K562 (cell line): ENCODE results near the gene VPS45.

Source experiments
- KDM1A ChIP-seq, 2 experiments: fragments of 450-650 bp; IDR thresholded peaks; 2 replicates each; pipeline ENCODE4 v1.6.1; 2016; ENCODE audit warnings: mild to moderate bottlenecking in 2 of 2
- XRCC4 ChIP-seq: IDR thresholded peaks from one replicate; pipeline ENCODE4 v1.6.1; 2011; ENCODE audit not compliant: insufficient read depth, insufficient read length; ENCODE audit errors: extremely low read depth
- TF ChIP-seq, protein P1 (sequence below): sonication (generic); formaldehyde crosslinking; IDR thresholded peaks from 2 replicates; pipeline ENCODE4 v1.9.0; 2022; ENCODE audit warnings: mild to moderate bottlenecking, missing genetic modification reagents
- TF ChIP-seq, protein P2 (sequence below), 3 experiments: IDR thresholded peaks in 2 of 3; conservative IDR thresholded peaks in 1 of 3; 2 replicates each; pipeline ENCODE4 v1.5.1; 2011 to 2012; ENCODE audit warnings: low read length in 3 of 3, mild to moderate bottlenecking in 3 of 3, control low read depth in 2 of 3, improper control_type of control experiment in 1 of 3, inconsistent platforms in 1 of 3, low read depth in 1 of 3, mixed read lengths in 1 of 3, moderate library complexity in 1 of 3; ENCODE audit not compliant: insufficient read depth in 2 of 3
- TF ChIP-seq, protein P3 (sequence below): sonication (generic); formaldehyde crosslinking; IDR thresholded peaks from 2 replicates; pipeline ENCODE4 v1.8.0; 2023; ENCODE audit warnings: mild to moderate bottlenecking, missing genetic modification reagents

DNA sequence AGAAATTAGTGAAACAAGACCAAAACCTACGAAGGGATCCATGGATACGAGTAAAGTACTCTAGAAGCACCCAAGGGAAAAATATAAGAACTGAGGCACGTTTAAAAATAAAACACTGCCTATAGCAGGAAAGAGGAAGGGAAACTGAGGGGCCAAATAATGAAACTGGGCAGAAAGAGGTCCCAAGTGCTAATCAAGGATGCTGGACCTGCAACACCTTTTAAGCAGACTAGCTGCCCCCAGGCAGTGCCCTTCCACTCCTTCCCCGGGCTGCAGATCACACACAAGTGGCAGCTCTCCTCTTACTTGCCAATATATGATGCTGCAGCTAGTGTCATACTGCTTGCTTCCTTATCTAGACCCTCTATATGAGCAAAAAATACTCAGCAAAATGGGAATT is 49.4 kb upstream of the VPS45 start:
- TF ChIP-seq, protein P1, sequence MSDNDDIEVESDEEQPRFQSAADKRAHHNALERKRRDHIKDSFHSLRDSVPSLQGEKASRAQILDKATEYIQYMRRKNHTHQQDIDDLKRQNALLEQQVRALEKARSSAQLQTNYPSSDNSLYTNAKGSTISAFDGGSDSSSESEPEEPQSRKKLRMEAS (CRISPR knock-in tag), result no peak
- TF ChIP-seq, protein P2, sequence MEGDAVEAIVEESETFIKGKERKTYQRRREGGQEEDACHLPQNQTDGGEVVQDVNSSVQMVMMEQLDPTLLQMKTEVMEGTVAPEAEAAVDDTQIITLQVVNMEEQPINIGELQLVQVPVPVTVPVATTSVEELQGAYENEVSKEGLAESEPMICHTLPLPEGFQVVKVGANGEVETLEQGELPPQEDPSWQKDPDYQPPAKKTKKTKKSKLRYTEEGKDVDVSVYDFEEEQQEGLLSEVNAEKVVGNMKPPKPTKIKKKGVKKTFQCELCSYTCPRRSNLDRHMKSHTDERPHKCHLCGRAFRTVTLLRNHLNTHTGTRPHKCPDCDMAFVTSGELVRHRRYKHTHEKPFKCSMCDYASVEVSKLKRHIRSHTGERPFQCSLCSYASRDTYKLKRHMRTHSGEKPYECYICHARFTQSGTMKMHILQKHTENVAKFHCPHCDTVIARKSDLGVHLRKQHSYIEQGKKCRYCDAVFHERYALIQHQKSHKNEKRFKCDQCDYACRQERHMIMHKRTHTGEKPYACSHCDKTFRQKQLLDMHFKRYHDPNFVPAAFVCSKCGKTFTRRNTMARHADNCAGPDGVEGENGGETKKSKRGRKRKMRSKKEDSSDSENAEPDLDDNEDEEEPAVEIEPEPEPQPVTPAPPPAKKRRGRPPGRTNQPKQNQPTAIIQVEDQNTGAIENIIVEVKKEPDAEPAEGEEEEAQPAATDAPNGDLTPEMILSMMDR (IDR thresholded peaks at IDR 0.05 in 2 of 3, conservative IDR thresholded peaks at IDR 0.05 in 1 of 3; ENCODE audit: insufficient read depth in 2 of 3, low read depth in 1 of 3, low read length in 3 of 3), result no peak
- TF ChIP-seq KDM1A (IDR thresholded peaks at IDR 0.05), result no peak
- no peak for TF ChIP-seq XRCC4
- TF ChIP-seq, protein P3, sequence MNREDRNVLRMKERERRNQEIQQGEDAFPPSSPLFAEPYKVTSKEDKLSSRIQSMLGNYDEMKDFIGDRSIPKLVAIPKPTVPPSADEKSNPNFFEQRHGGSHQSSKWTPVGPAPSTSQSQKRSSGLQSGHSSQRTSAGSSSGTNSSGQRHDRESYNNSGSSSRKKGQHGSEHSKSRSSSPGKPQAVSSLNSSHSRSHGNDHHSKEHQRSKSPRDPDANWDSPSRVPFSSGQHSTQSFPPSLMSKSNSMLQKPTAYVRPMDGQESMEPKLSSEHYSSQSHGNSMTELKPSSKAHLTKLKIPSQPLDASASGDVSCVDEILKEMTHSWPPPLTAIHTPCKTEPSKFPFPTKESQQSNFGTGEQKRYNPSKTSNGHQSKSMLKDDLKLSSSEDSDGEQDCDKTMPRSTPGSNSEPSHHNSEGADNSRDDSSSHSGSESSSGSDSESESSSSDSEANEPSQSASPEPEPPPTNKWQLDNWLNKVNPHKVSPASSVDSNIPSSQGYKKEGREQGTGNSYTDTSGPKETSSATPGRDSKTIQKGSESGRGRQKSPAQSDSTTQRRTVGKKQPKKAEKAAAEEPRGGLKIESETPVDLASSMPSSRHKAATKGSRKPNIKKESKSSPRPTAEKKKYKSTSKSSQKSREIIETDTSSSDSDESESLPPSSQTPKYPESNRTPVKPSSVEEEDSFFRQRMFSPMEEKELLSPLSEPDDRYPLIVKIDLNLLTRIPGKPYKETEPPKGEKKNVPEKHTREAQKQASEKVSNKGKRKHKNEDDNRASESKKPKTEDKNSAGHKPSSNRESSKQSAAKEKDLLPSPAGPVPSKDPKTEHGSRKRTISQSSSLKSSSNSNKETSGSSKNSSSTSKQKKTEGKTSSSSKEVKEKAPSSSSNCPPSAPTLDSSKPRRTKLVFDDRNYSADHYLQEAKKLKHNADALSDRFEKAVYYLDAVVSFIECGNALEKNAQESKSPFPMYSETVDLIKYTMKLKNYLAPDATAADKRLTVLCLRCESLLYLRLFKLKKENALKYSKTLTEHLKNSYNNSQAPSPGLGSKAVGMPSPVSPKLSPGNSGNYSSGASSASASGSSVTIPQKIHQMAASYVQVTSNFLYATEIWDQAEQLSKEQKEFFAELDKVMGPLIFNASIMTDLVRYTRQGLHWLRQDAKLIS (CRISPR knock-in tag), result no peak
